CD14-positive monocyte (primary cell): Measurements from ENCODE around the gene B3GNT4. TPM values are rescaled to one million over a fixed set of nuclear protein-coding genes. Genes with fewer than 3 reads are reported as not detected.

Source experiments
- DNase-seq, 3 donors: peaks; one replicate each; pipeline ENCODE4 v3.0.0-alpha.2; 2011 to 2022
- H2AFZ ChIP-seq: 2 replicates; pipeline ENCODE4 v1.6.0; 2012; ENCODE audit warnings: mild to moderate bottlenecking, low read depth, low read length, inconsistent platforms; ENCODE audit not compliant: insufficient read depth, poor library complexity, severe bottlenecking
- H3K27ac ChIP-seq, 2 donors: 1 replicate in 1 of 2; 2 replicates in 1 of 2; pipeline ENCODE4 v1.5.1; 2012 to 2013; ENCODE audit warnings: low read length in 2 of 2, control low read depth in 1 of 2, inconsistent platforms in 1 of 2, low read depth in 1 of 2, mild to moderate bottlenecking in 1 of 2
- H3K27me3 ChIP-seq, 2 donors: one replicate each; pipeline versions ENCODE4 v1.6.0 to v1.6.1; 2011 to 2013; ENCODE audit warnings: low read length in 2 of 2; ENCODE audit not compliant: control insufficient read depth in 2 of 2, insufficient read depth in 2 of 2
- H3K36me3 ChIP-seq, 2 donors: replicated peaks in 1 of 2; 1 replicate in 1 of 2; 2 replicates in 1 of 2; pipeline versions ENCODE4 v1.5.1 to v1.6.1; 2012 to 2013; ENCODE audit warnings: low read length in 2 of 2, control low read depth in 1 of 2, inconsistent platforms in 1 of 2, mild to moderate bottlenecking in 1 of 2; ENCODE audit not compliant: insufficient read depth in 2 of 2, control insufficient read depth in 1 of 2
- H3K4me1 ChIP-seq, 2 donors: 1 replicate in 1 of 2; 2 replicates in 1 of 2; pipeline versions ENCODE4 v1.5.1 to v1.6.1; 2012 to 2013; ENCODE audit warnings: low read length in 2 of 2, control low read depth in 1 of 2, inconsistent platforms in 1 of 2, mild to moderate bottlenecking in 1 of 2, moderate library complexity in 1 of 2; ENCODE audit not compliant: insufficient read depth in 2 of 2, control insufficient read depth in 1 of 2
- H3K4me2 ChIP-seq: replicated peaks from 2 replicates; pipeline ENCODE3; 2012; ENCODE audit warnings: low read length, moderate library complexity, mild to moderate bottlenecking; ENCODE audit not compliant: poor library complexity, severe bottlenecking; ENCODE audit errors: extremely low read depth
- H3K4me3 ChIP-seq, 3 experiments: fragments of 200-600 bp in 1 of 3; sonication (generic) in 1 of 3; replicated peaks in 1 of 3; 1 replicate in 2 of 3; 2 replicates in 1 of 3; pipeline ENCODE4 v1.5.1; 2011 to 2013; ENCODE audit warnings: low read length in 3 of 3, mild to moderate bottlenecking in 3 of 3, control low read depth in 2 of 3, low read depth in 2 of 3, inconsistent platforms in 1 of 3, moderate library complexity in 1 of 3
- H3K79me2 ChIP-seq: 2 replicates; pipeline ENCODE4 v1.6.0; 2012; ENCODE audit warnings: mild to moderate bottlenecking, control low read depth, inconsistent platforms, low read length, moderate library complexity; ENCODE audit not compliant: insufficient read depth
- H3K9ac ChIP-seq: 2 replicates; pipeline ENCODE4 v1.6.0; 2017; ENCODE audit warnings: low read length, mild to moderate bottlenecking; ENCODE audit not compliant: insufficient read depth, poor library complexity, severe bottlenecking
- H3K9me3 ChIP-seq, 2 donors: replicated peaks in 1 of 2; 1 replicate in 1 of 2; 2 replicates in 1 of 2; pipeline versions ENCODE4 v1.5.1 to v1.6.1; 2012 to 2013; ENCODE audit warnings: low read length in 2 of 2, control low read depth in 1 of 2; ENCODE audit not compliant: control insufficient read depth in 1 of 2, insufficient read depth in 1 of 2
- H4K20me1 ChIP-seq: 2 replicates; pipeline ENCODE4 v1.6.0; 2012; ENCODE audit warnings: mild to moderate bottlenecking, low read length, control low read depth, moderate library complexity; ENCODE audit not compliant: insufficient read depth
- H3K27ac Mint-ChIP-seq, 7 donors: one replicate each; pipeline ENCODE4 v1.8.0; 2020; ENCODE audit warnings: mild to moderate bottlenecking in 7 of 7, mixed read lengths in 7 of 7, moderate library complexity in 6 of 7, inconsistent platforms in 2 of 7
- H3K27me3 Mint-ChIP-seq, 3 donors: one replicate each; pipeline ENCODE4 v1.8.0; 2021 to 2022; ENCODE audit warnings: low read depth in 3 of 3, mild to moderate bottlenecking in 3 of 3, mixed read lengths in 3 of 3, moderate library complexity in 3 of 3, inconsistent platforms in 1 of 3
- H3K36me3 Mint-ChIP-seq, 2 donors: one replicate each; pipeline ENCODE4 v1.8.0; 2020; ENCODE audit warnings: mixed read lengths in 2 of 2, inconsistent platforms in 1 of 2, mild to moderate bottlenecking in 1 of 2
- H3K4me1 Mint-ChIP-seq: one replicate; pipeline ENCODE4 v1.8.0; 2020; ENCODE audit warnings: mild to moderate bottlenecking, mixed read lengths
- H3K4me3 Mint-ChIP-seq, 2 donors: one replicate each; pipeline ENCODE4 v1.8.0; 2020; ENCODE audit warnings: mild to moderate bottlenecking in 2 of 2, mixed read lengths in 2 of 2, moderate library complexity in 1 of 2
- H3K9me3 Mint-ChIP-seq, 7 donors: one replicate each; pipeline ENCODE4 v1.8.0; 2020 to 2022; ENCODE audit warnings: mixed read lengths in 7 of 7, mild to moderate bottlenecking in 6 of 7, moderate library complexity in 6 of 7, inconsistent platforms in 2 of 7
- WGBS: methylation state at CpG from one replicate; pipeline ENCODE4 v1.1.5; 2013; ENCODE audit warnings: missing lambda C conversion rate; ENCODE audit not compliant: insufficient coverage; 5-methylcytosine and 5-hydroxymethylcytosine counted together
- intact Hi-C, 2 donors: fragments of 100-400 bp; cut with micrococcal nuclease; formaldehyde crosslinking; loops; one replicate each; pipeline versions ENCODE4 v1.15.0 to v1.15.1; 2023
- polyA plus RNA-seq, 3 donors: library from polyadenylated mRNA; depleted of rRNA in 1 of 3; unstranded in 2 of 3; stranded (reverse) in 1 of 3; fragments of 300-500 nt in 2 of 3; fragments of >200 nt in 1 of 3; fragmentation: Illumina TruSeq in 2 of 3; gene quantifications; 1 replicate in 2 of 3; 2 replicates in 1 of 3; pipeline ENCODE4 v1.2.3, GENCODE V29; 2012 to 2021
- TF ChIP-seq, protein P1 (sequence below): fragments of 200-600 bp; IDR thresholded peaks from one replicate; pipeline ENCODE4 v1.8.0; 2022; ENCODE audit warnings: antibody characterized with exemption, mild to moderate bottlenecking

The B3GNT4 gene
- polyA plus RNA-seq, 3 donors = not detected

DNA sequence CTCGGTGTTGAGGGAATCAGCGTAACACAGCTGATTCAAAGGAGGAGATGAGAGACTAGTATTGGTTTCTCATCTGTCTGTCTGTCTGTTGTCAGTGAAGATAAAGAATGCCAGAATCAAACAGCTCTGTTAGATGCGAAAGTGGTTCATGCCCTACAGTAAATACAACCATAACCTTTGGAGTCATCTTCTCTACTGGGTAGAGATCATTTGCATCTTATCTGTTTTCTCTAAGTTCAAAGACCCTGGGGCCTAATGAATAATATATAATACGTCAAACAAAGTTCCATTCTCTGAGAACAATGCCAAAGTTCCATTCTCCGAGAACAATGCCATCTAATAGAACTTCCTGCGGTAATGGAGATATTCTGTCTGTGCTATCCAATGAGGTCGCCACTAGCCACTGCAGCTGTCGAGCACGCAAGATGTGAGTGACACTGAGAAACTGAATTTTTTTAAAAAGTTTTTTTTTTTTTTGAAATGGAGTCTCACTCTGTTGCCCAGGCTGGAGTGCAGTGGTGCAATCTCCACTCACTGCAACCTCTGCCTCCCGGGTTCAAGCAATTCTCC, 36.1 kb upstream of the B3GNT4 start:
- H3K36me3 ChIP-seq = no peaks in the 10 kb centered on the region
- H3K4me1 ChIP-seq = no peaks in the 10 kb centered on the region
- no peak overlapping the region for H3K27ac ChIP-seq
- H3K4me3 ChIP-seq = no peak overlapping the region
- Mint-ChIP-seq H3K9me3 (no peaks in the 10 kb centered on the region), H3K4me1 (no peaks in the 10 kb centered on the region), H3K4me3 (no peak overlapping the region), H3K27me3 (peaks cover 2 to 5% (median 2%) of the 10 kb centered on the region in 3 donors), H3K27ac (no peak overlapping the region), H3K36me3 (no peaks in the 10 kb centered on the region)
- H4K20me1 ChIP-seq = no peaks in the 10 kb centered on the region
- no peak overlapping the region for H2AFZ ChIP-seq
- no peaks in the 10 kb centered on the region for H3K9me3 ChIP-seq
- no peak overlapping the region for H3K9ac ChIP-seq
- H3K79me2 ChIP-seq = no peaks in the 10 kb centered on the region
- DNase-seq = no peak
- no peaks in the 10 kb centered on the region for H3K27me3 ChIP-seq
- TF ChIP-seq, protein P1, sequence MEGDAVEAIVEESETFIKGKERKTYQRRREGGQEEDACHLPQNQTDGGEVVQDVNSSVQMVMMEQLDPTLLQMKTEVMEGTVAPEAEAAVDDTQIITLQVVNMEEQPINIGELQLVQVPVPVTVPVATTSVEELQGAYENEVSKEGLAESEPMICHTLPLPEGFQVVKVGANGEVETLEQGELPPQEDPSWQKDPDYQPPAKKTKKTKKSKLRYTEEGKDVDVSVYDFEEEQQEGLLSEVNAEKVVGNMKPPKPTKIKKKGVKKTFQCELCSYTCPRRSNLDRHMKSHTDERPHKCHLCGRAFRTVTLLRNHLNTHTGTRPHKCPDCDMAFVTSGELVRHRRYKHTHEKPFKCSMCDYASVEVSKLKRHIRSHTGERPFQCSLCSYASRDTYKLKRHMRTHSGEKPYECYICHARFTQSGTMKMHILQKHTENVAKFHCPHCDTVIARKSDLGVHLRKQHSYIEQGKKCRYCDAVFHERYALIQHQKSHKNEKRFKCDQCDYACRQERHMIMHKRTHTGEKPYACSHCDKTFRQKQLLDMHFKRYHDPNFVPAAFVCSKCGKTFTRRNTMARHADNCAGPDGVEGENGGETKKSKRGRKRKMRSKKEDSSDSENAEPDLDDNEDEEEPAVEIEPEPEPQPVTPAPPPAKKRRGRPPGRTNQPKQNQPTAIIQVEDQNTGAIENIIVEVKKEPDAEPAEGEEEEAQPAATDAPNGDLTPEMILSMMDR = no peak
- WGBS = 93% methylated on average over 3 of the region's 10 CpGs
- intact Hi-C loops = no loop called here
- no peak overlapping the region for H3K4me2 ChIP-seq

DNA sequence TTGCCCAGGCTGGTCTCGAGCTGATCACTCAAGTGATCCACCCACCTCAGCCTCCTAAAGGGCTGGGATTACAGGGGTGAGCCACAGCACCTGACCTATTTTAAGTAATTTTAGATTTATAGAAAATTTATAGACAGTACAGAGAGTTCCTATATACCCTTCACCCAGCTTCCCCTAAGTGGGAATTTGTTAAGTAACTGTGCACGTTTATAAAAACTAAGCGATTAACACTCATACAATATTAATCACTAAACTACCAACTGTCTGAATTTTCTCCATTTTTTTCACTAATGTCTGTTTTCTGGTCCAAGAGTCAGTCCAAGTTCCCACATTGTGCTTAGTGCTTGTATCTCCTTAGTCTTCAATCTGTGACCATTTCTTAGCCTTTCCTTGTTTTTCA, 35.0 kb upstream of the B3GNT4 start:
- no CpG with 5 or more reads among the region's 3 CpGs for WGBS
- intact Hi-C loops = no loop called here
- no peaks in the 10 kb centered on the region for H3K4me1 ChIP-seq
- Mint-ChIP-seq H3K27ac (no peak overlapping the region), H3K4me3 (no peak overlapping the region), H3K4me1 (no peaks in the 10 kb centered on the region), H3K27me3 (peaks cover 2 to 5% (median 2%) of the 10 kb centered on the region in 3 donors), H3K36me3 (no peaks in the 10 kb centered on the region), H3K9me3 (no peaks in the 10 kb centered on the region)
- no peaks in the 10 kb centered on the region for H4K20me1 ChIP-seq
- H3K4me3 ChIP-seq = no peak overlapping the region
- H3K9ac ChIP-seq = no peak overlapping the region
- no peak overlapping the region for H3K4me2 ChIP-seq
- no peaks in the 10 kb centered on the region for H3K79me2 ChIP-seq
- H3K27me3 ChIP-seq = no peaks in the 10 kb centered on the region
- H2AFZ ChIP-seq = no peak overlapping the region
- no peak overlapping the region for H3K27ac ChIP-seq
- no peaks in the 10 kb centered on the region for H3K9me3 ChIP-seq
- no peak for DNase-seq
- TF ChIP-seq, protein P1 = no peak
- H3K36me3 ChIP-seq = no peaks in the 10 kb centered on the region
